ENCODE data around the gene ZNF367. TPM values are rescaled to one million over a fixed set of nuclear protein-coding genes. Genes with fewer than 3 reads are reported as not detected.

ZNF367 gene
- total RNA-seq, 1 donor from 2014 or later, result 3.9 TPM

GRCh38 chr9:96386157-96386556, 32.0 kb downstream of the ZNF367 start:
- peaks cover 47% of the 10 kb centered on the region for H3K4me1 ChIP-seq
- H3K4me3 ChIP-seq, result no peak overlapping the region
- intact Hi-C loops (cut with micrococcal nuclease), result no loop called here
- no peaks in the 10 kb centered on the region for H3K9me3 ChIP-seq (replicated peaks)
- no peaks in the 10 kb centered on the region for H3K27me3 ChIP-seq (ENCODE audit: low read depth)
- TF ChIP-seq CTCF (IDR thresholded peaks at IDR 0.05; ENCODE audit: borderline replicate concordance), result no peak
- H3K27ac ChIP-seq (replicated peaks), result peak overlapping the region; percentile 32
- H3K36me3 ChIP-seq, result no peaks in the 10 kb centered on the region
- DNase-seq, result no peak

- no peaks in the 10 kb centered on the region for H3K27me3 ChIP-seq (ENCODE audit: low read depth)
- peak within 1 kb of the TSS; percentile 93 for H3K27ac ChIP-seq (replicated peaks)
- intact Hi-C loops (cut with micrococcal nuclease), result no loop called here
- TF ChIP-seq CTCF (IDR thresholded peaks at IDR 0.05; ENCODE audit: borderline replicate concordance), result no peak
- peaks cover 58% of the 10 kb centered on the region for H3K4me1 ChIP-seq
- DNase-seq, result peak; percentile 71
- H3K4me3 ChIP-seq, result peak within 1 kb of the TSS; percentile 86
- H3K36me3 ChIP-seq, result no peaks in the 10 kb centered on the region
- H3K9me3 ChIP-seq (replicated peaks), result no peaks in the 10 kb centered on the region
Measured at GRCh38 chr9:96383165-96383942, 34.8 kb downstream of the ZNF367 start, which contains the start of gene SLC35D2. SLC35D2 (minus strand) TSS chr9:96383711; CDS start chr9:96383634, 77 bp downstream.

- Histone ChIP-seq H3K4me3 (peak overlapping the region; percentile 86), H3K27ac (replicated peaks) (peak overlapping the region; percentile 93), H3K36me3 (no peaks in the 10 kb centered on the region), H3K9me3 (replicated peaks) (no peaks in the 10 kb centered on the region), H3K27me3 (ENCODE audit: low read depth) (no peaks in the 10 kb centered on the region), H3K4me1 (peaks cover 63% of the 10 kb centered on the region)
- intact Hi-C loops (cut with micrococcal nuclease), result no loop called here
- DNase-seq, result no peak
- TF ChIP-seq CTCF (IDR thresholded peaks at IDR 0.05; ENCODE audit: borderline replicate concordance), result no peak
Measured at GRCh38 chr9:96382839-96383164, 35.4 kb downstream of the ZNF367 start.

- TF ChIP-seq CTCF (IDR thresholded peaks at IDR 0.05; ENCODE audit: borderline replicate concordance), result no peak
- peak overlapping the region; percentile 36 for H3K27ac ChIP-seq (replicated peaks)
- H3K27me3 ChIP-seq (ENCODE audit: low read depth), result no peaks in the 10 kb centered on the region
- H3K9me3 ChIP-seq (replicated peaks), result no peaks in the 10 kb centered on the region
- no peaks in the 10 kb centered on the region for H3K36me3 ChIP-seq
- H3K4me3 ChIP-seq, result peak overlapping the region; percentile 86
- peaks cover 66% of the 10 kb centered on the region for H3K4me1 ChIP-seq
- DNase-seq, result no peak
- intact Hi-C loops (cut with micrococcal nuclease), result no loop called here
Measured at GRCh38 chr9:96382175-96382574, 36.0 kb downstream of the ZNF367 start.

GRCh38 chr9:96381696-96382095, 36.5 kb downstream of the ZNF367 start:
- Histone ChIP-seq H3K27me3 (ENCODE audit: low read depth) (no peaks in the 10 kb centered on the region), H3K4me3 (peak overlapping the region; percentile 86), H3K9me3 (replicated peaks) (no peaks in the 10 kb centered on the region), H3K36me3 (no peaks in the 10 kb centered on the region), H3K27ac (replicated peaks) (peak overlapping the region; percentile 36), H3K4me1 (peaks cover 64% of the 10 kb centered on the region)
- DNase-seq, result no peak
- no peak for TF ChIP-seq CTCF (IDR thresholded peaks at IDR 0.05; ENCODE audit: borderline replicate concordance)
- intact Hi-C loops (cut with micrococcal nuclease), result no loop called here

Data from left ventricle myocardium inferior (tissue), 1 donor.